GM12864 (cell line): ENCODE measurements around the gene ZNF189.

Source experiments
- DNase-seq: peaks from one replicate; pipeline ENCODE4 v3.0.0-alpha.2; 2011; ENCODE audit warnings: low read depth
- H3K4me3 ChIP-seq: 2 replicates; pipeline ENCODE4 v1.5.1; 2011; ENCODE audit warnings: mild to moderate bottlenecking, low read depth, low read length, control low read depth
- TF ChIP-seq, protein P1 (sequence below): IDR thresholded peaks from 2 replicates; pipeline ENCODE4 v1.5.1; 2011; ENCODE audit warnings: low read depth, mild to moderate bottlenecking, moderate library complexity, low read length, control low read depth, inconsistent platforms; ENCODE audit errors: missing control alignments

Gene ZNF189

DNA sequence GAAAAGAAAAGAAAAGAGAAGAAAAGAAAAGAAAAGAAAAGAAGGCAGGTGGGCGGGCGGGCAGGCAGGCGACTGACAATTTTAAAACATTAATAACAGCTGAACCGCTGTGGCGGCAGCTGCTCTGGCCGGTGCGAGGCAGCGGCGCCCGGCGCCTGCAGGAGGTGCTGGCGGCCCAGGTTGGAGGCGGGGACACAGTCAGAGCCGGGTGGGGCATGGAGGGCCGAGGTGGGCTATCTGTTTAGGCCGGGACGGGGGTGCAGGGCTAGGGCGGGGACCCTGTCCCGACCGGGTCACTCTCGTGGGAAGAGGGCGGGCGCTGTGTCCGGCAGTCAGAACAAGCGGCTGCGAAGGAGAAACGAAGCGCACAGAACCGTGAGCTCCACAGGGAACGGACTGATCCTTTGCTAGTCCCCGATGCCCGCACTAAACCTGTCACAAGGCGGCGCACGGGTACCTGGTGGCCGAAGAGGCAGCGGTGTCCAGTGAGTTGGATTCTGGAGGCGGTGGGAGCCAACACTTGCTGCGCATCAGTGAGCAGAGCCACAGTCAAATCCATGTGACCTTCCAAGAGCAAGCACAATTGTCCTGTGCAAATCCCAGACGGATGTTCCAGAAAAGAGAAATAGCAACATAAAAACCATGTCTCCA is 50.5 kb downstream of the ZNF189 start:
- no peak for DNase-seq
- TF ChIP-seq, protein P1, sequence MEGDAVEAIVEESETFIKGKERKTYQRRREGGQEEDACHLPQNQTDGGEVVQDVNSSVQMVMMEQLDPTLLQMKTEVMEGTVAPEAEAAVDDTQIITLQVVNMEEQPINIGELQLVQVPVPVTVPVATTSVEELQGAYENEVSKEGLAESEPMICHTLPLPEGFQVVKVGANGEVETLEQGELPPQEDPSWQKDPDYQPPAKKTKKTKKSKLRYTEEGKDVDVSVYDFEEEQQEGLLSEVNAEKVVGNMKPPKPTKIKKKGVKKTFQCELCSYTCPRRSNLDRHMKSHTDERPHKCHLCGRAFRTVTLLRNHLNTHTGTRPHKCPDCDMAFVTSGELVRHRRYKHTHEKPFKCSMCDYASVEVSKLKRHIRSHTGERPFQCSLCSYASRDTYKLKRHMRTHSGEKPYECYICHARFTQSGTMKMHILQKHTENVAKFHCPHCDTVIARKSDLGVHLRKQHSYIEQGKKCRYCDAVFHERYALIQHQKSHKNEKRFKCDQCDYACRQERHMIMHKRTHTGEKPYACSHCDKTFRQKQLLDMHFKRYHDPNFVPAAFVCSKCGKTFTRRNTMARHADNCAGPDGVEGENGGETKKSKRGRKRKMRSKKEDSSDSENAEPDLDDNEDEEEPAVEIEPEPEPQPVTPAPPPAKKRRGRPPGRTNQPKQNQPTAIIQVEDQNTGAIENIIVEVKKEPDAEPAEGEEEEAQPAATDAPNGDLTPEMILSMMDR: peak; percentile 38
- H3K4me3 ChIP-seq: peak overlapping the region; percentile 41

DNA sequence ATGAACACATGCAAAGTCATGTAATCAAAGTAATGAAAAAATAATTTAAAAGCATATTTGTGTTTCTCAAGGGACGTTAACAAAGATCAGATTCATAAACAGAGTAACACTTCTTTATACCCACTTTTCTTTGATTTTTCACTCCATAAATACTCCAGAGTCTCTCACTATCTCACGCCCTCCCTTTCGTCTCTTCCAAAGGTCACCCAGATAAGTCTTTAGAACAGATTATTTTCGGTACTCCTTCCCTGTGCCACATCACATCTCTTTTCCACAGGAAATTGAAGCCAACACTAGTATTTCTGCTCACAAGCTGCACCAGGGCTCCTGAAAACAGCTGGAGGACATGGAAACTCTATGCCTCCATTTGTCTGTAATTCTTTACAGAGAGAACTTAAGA is 52.3 kb downstream of the ZNF189 start:
- H3K4me3 ChIP-seq: no peak overlapping the region
- TF ChIP-seq, protein P1: no peak
- no peak for DNase-seq

DNA sequence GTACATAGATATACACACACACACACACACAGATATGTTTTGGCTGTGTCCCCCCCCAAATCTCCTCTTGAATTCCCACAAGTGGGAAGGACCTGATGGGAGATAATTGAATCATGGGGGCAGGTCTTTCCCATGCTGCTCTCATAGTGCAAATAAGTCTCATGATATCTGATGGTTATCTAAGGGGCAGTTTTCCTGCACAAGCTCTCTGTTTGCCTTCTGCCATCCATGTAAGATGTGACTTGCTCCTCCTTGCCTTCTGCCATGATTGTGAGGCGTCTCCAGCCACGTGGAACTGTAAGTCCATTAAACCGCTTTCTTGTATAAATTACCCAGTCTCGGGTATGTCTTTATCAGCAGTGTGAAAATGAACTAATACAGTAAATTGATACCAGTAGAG is 52.8 kb downstream of the ZNF189 start:
- TF ChIP-seq, protein P1: no peak
- no peak overlapping the region for H3K4me3 ChIP-seq
- no peak for DNase-seq

DNA sequence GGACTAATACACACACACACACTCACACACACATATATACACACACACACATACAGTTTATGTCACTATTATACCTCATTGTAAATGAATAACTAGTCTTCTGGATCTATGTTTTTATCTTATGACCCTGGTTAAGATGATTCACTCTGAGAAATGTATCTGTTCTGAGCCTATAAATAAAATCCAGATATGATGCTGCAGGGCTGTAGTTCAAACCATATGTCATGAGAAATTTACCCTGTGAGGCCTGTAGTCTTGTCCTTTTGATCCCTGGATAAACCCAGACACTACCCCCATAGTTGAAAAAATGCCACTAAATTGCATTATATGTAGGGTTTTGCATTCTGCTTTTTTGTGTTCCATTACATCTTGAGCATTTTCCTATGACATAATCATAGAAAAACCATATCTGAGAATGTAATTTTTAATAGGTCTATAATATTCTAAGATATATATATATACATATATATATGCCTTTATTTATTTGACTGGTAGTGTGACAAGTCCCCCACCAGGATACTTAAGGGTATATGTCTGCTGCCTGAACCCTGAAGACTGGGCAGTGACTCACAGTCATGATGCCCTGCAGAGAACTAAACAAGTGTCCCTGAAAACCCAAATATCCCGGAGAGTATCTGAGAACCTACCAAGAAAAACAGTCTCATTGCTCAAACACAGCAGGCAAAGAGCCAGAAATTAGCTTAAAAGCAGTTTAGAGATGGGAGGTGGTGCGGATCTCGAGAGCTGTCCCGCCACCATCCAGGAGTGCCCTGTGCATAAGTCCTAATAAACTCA is 55.3 kb downstream of the ZNF189 start:
- DNase-seq: no peak
- TF ChIP-seq, protein P1: no peak
- H3K4me3 ChIP-seq: no peak overlapping the region

DNA sequence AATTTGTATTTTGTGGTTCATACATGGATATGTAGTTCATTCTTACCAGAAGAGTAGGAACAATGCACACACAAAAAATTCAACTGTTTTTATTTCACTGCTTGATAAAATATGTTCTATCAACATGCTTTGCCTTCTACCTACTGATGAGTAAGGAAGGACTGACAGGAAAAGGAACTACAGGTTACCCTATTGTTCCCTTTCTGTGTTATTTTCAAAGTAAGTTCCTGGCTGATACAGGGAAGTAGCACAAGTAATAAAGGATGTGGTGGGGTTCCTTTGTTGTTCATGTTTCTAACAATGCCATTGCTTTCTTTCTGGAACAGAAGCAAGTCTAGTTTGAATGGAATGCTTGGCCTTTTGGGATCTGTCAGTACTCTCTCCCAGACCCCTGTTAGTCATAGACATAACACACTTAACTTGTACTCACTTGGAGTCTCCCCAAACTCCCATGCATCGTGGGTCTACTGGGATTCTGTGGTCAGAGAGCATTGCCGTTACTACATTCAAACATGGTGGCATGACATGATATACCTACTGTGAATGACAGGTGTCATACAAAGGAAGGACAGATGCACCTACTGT is 57.1 kb downstream of the ZNF189 start:
- TF ChIP-seq, protein P1: no peak
- no peak for DNase-seq
- H3K4me3 ChIP-seq: no peak overlapping the region

DNA sequence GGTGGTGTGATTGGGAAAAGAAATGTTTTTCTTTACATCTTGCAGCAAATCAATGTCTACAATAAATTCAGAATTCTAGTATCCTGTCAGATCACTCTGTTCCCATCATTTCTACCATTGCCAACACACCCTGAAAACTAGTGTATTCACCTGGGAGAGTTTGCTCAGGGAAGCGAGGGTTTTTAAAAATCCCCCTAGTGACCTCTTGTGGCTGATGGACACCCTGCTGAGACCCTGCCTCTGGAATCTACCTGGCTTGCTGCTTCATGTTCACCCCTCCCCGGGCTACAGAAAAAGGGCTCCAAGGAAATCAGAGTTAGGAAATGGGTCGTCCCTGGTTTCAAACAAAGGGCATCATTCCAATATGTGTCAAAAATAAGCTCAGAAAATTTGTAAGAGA is 58.4 kb downstream of the ZNF189 start:
- TF ChIP-seq, protein P1: no peak
- H3K4me3 ChIP-seq: no peak overlapping the region
- no peak for DNase-seq
